Fibroblast of lung (primary cell): ENCODE data around the gene SLC16A10.

Experiments used
- CTCF ChIP-seq, 2 donors: IDR thresholded peaks in 1 of 2; conservative IDR thresholded peaks in 1 of 2; 1 replicate in 1 of 2; 2 replicates in 1 of 2; pipeline ENCODE4 v1.5.1; 2011 to 2012; ENCODE audit warnings: low read length in 2 of 2, control low read depth in 1 of 2, inconsistent platforms in 1 of 2, low read depth in 1 of 2, mild to moderate bottlenecking in 1 of 2
- EZH2 ChIP-seq: IDR thresholded peaks from 2 replicates; pipeline ENCODE4 v1.5.1; 2012; ENCODE audit warnings: low read length, control low read depth, mild to moderate bottlenecking; ENCODE audit errors: missing control alignments

- TF ChIP-seq CTCF (conservative IDR thresholded peaks at IDR 0.05 in 1 of 2, IDR thresholded peaks at IDR 0.05 in 1 of 2; ENCODE audit: low read depth in 1 of 2, low read length in 2 of 2) (no peak), EZH2 (no peak)
Observed at GRCh38 chr6:111110036-111110435, 22.7 kb downstream of the SLC16A10 start.
